SU-DHL-6 (cell line): ENCODE data around the gene ANKRD13B.

Source experiments
- EZH2phosphoT487 ChIP-seq: fragments of 200-600 bp; sonication (generic), shearing (Covaris generic); conservative IDR thresholded peaks from 2 replicates; pipeline ENCODE4 v1.6.1; 2018; ENCODE audit warnings: mild to moderate bottlenecking, antibody characterized with exemption, low read length, moderate library complexity, mixed read lengths
- TF ChIP-seq, protein P1 (sequence below): fragments of 200-600 bp; sonication (generic); IDR thresholded peaks from one replicate; pipeline ENCODE4 v1.5.1; 2017; ENCODE audit warnings: antibody characterized with exemption, mild to moderate bottlenecking, low read length, moderate library complexity; ENCODE audit not compliant: insufficient read depth, poor library complexity, severe bottlenecking

- TF ChIP-seq, protein P1, sequence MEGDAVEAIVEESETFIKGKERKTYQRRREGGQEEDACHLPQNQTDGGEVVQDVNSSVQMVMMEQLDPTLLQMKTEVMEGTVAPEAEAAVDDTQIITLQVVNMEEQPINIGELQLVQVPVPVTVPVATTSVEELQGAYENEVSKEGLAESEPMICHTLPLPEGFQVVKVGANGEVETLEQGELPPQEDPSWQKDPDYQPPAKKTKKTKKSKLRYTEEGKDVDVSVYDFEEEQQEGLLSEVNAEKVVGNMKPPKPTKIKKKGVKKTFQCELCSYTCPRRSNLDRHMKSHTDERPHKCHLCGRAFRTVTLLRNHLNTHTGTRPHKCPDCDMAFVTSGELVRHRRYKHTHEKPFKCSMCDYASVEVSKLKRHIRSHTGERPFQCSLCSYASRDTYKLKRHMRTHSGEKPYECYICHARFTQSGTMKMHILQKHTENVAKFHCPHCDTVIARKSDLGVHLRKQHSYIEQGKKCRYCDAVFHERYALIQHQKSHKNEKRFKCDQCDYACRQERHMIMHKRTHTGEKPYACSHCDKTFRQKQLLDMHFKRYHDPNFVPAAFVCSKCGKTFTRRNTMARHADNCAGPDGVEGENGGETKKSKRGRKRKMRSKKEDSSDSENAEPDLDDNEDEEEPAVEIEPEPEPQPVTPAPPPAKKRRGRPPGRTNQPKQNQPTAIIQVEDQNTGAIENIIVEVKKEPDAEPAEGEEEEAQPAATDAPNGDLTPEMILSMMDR: peak; percentile 34
- no peak for TF ChIP-seq EZH2phosphoT487
These were observed 26.3 kb downstream of the ANKRD13B start for GRCh38 chr17:29619251-29619650.
